ENCODE results near the gene TMEM131L.
A peak's percentile ranks its signal among the peaks of the same experiment; 100 is the strongest.

Gene TMEM131L

DNA sequence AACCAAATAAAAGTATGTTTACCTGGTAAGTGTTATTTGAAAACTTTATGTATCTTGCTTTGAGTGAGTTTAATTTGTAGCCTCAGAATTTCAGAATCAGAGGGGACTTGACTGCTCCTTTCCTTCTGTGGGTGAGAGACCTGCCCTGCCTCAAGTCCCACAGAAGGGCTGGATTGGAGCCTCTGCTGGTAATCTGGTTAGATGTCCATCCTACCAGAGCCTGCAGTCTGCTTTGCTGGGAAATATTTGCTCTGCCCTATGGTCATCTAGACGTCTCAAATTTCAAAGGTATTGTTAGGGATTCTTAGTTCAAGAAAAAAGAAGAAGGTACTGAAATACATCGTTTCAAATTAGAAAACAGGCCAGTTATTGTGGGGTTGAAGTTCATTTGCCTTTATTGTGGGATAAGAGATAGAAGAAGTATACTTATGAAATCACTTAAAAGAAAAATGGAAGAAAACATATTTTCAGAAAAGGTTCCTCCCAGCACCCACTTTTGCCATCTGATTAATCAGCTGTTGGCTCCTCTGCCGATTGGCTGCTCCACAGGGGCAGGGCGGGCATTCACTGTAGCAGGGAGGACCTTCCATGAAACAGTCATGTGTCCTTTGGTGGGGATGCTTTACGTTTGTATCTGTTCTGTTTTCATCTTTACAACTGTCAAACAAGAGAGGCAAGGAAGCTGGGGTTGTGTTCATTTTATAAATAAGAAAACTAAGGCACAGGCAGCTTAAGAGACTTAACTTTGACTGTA, 144.6 kb downstream of the TMEM131L start:
- TF ChIP-seq, protein P1, sequence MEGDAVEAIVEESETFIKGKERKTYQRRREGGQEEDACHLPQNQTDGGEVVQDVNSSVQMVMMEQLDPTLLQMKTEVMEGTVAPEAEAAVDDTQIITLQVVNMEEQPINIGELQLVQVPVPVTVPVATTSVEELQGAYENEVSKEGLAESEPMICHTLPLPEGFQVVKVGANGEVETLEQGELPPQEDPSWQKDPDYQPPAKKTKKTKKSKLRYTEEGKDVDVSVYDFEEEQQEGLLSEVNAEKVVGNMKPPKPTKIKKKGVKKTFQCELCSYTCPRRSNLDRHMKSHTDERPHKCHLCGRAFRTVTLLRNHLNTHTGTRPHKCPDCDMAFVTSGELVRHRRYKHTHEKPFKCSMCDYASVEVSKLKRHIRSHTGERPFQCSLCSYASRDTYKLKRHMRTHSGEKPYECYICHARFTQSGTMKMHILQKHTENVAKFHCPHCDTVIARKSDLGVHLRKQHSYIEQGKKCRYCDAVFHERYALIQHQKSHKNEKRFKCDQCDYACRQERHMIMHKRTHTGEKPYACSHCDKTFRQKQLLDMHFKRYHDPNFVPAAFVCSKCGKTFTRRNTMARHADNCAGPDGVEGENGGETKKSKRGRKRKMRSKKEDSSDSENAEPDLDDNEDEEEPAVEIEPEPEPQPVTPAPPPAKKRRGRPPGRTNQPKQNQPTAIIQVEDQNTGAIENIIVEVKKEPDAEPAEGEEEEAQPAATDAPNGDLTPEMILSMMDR (conservative IDR thresholded peaks at IDR 0.05; ENCODE audit: low read depth, low read length): no peak
- peak; percentile 38 for DNase-seq (ENCODE audit: low read depth)
- no peak overlapping the region for H3K4me3 ChIP-seq (ENCODE audit: low read depth, low read length)

DNA sequence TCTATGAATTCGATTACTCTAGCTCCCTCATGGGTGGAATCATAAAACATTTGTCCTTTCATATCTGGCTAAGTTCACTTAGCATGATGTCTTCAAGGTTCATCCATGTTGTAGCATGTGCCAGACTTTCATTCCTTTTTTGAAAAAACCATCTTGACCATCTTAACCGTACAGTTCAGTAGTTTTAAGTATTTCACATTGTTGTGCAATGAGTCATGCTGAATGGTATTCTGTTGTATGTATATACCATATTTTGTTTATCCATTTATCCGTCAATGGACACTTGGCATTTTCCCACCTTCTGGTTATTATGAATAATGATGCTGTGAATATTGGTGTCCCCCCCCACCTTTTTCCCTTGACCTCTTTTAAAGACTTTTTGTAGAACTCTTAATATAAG, 145.5 kb downstream of the TMEM131L start:
- peak; percentile 76 for DNase-seq (ENCODE audit: low read depth)
- no peak overlapping the region for H3K4me3 ChIP-seq (ENCODE audit: low read depth, low read length)
- TF ChIP-seq, protein P1 (conservative IDR thresholded peaks at IDR 0.05; ENCODE audit: low read depth, low read length): no peak

DNA sequence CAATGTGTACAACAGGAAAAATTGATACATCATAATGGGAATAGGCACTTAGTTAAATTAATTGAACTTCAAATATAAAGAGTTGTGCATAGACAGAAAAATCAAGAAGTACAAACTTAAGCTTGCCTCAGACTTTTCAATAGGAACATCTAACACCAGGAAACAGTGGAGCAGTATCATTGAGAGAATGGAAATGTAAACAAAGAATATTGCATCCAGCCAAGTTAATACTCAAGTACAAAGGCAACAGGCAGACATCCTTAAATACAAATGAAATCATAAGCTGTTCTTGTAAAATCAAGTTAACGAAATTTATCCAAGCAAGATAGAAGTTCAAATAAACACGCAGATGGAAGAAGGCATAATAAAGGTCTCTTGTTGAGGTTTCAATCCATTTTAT, 146.7 kb downstream of the TMEM131L start:
- TF ChIP-seq, protein P1 (conservative IDR thresholded peaks at IDR 0.05; ENCODE audit: low read depth, low read length): no peak
- DNase-seq (ENCODE audit: low read depth): no peak
- no peak overlapping the region for H3K4me3 ChIP-seq (ENCODE audit: low read depth, low read length)

DNA sequence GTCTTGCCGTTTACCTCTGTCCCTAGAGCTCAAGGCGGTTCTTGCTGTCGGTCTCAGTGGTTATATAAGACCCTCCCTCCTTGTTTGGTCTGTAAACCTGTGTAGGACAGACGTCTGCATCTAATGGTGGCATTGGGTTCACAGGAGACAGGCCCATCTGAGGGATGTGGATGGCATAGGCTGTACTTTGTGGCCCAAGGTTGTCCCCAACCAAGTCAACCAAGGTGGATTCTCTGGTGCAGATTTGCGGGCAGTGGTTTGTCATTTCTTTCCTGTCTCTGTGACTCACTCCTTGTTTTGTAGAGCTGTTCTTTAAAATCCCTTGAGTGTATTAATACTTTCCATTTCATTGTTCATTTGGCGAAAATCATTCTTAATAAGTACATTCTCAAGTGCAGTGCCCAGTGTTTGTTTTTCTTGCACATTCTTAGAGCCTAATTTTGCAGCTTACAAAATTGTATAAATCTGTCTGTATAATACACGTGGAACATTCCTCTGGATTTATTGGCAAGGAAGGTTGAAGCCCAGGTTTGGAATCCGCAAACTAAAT, 149.9 kb downstream of the TMEM131L start:
- TF ChIP-seq, protein P1 (conservative IDR thresholded peaks at IDR 0.05; ENCODE audit: low read depth, low read length): no peak
- H3K4me3 ChIP-seq (ENCODE audit: low read depth, low read length): no peak overlapping the region
- no peak for DNase-seq (ENCODE audit: low read depth)

DNA sequence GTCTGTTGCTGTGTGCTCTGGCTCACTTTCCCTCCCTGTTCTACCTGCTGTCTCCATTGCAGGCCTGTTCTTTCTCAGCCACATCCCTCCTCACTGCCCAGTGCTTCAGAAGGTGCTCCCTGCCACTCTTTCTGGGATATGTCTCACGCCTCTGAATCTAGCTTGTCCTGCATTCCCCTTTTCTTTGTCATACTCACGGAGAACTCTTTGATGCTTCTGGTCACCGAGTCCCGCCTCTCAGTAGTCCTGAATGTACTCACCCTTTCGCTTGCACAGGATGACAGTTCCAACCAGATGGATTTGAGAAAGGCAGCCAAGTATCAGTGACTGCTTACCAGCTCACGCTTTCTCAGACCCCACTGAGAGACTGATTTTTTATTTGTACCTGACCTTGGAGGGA, 152.7 kb downstream of the TMEM131L start:
- no peak overlapping the region for H3K4me3 ChIP-seq (ENCODE audit: low read depth, low read length)
- DNase-seq (ENCODE audit: low read depth): no peak
- TF ChIP-seq, protein P1 (conservative IDR thresholded peaks at IDR 0.05; ENCODE audit: low read depth, low read length): no peak

DNA sequence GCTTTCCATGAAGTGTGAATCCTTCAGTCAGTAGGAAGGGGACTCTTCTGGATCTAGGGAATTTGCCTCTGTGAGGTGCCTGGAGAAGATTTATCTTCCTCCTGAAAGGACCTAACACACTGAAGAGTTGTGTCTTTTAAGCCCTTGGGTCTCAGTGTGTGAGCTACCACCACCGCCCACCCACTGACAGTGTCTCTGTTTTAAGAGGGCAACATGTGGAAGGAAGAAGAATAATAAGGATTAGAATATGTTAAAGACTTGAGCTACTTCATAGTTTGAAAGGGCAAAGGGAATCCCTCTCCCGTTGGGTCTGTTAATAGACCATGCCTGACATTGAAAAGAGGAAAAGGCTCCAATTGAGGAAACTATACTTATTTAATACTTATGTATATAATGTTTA, 153.7 kb downstream of the TMEM131L start:
- no peak overlapping the region for H3K4me3 ChIP-seq (ENCODE audit: low read depth, low read length)
- DNase-seq (ENCODE audit: low read depth): no peak
- TF ChIP-seq, protein P1 (conservative IDR thresholded peaks at IDR 0.05; ENCODE audit: low read depth, low read length): no peak

DNA sequence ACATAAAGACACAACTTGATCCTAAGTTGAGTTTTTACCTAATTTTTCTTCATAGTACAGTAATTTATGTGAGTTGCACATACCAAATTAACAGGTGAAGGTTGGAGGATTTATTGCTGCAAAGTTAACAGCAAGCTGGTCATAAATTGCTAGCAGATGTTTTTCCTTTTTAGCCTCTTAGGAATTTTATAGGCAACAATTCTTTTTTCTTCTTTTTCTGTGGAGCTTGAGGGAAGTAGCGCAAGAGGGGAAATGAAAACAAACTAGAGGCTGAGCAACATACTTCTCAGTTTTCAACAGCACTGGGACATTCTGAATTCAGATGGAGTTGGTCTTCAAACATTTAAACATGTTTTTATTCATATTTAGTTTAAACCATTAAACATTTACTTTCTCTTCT, 154.2 kb downstream of the TMEM131L start:
- H3K4me3 ChIP-seq (ENCODE audit: low read depth, low read length): no peak overlapping the region
- TF ChIP-seq, protein P1 (conservative IDR thresholded peaks at IDR 0.05; ENCODE audit: low read depth, low read length): no peak
- peak; percentile 31 for DNase-seq (ENCODE audit: low read depth)

Measured in choroid plexus epithelial cell (primary cell).